GM23338 (cell line): ENCODE results near the gene LSM12. TPM values are rescaled to one million over a fixed set of nuclear protein-coding genes. Genes with fewer than 3 reads are reported as not detected.

Experiments used
- CTCF ChIP-seq, 2 experiments: fragments of 200-600 bp in 1 of 2; sonication (generic) in 1 of 2; conservative IDR thresholded peaks; 2 replicates each; pipeline versions ENCODE4 v1.5.1 to v1.6.1; 2016 to 2017; ENCODE audit warnings: antibody characterized with exemption in 2 of 2, low read depth in 2 of 2, mild to moderate bottlenecking in 2 of 2, moderate library complexity in 1 of 2
- ETS1 ChIP-seq: IDR thresholded peaks from 2 replicates; pipeline ENCODE4 v1.6.1; 2016; ENCODE audit warnings: antibody characterized with exemption
- EZH2 ChIP-seq: fragments of 200-600 bp; sonication (generic); IDR thresholded peaks from one replicate; pipeline ENCODE4 v1.8.0; 2017; ENCODE audit warnings: antibody characterized with exemption, mild to moderate bottlenecking, low read depth; ENCODE audit not compliant: unreplicated experiment
- EZH2phosphoT487 ChIP-seq: fragments of 200-600 bp; sonication (generic); IDR thresholded peaks from one replicate; pipeline ENCODE4 v1.8.1; 2018; ENCODE audit warnings: antibody characterized with exemption; ENCODE audit not compliant: unreplicated experiment
- JUNB ChIP-seq: IDR thresholded peaks from one replicate; pipeline ENCODE4 v1.6.1; 2016; ENCODE audit warnings: antibody characterized with exemption; ENCODE audit not compliant: unreplicated experiment
- NANOG ChIP-seq: IDR thresholded peaks from 2 replicates; pipeline ENCODE4 v1.6.1; 2016; ENCODE audit warnings: antibody characterized with exemption, borderline replicate concordance
- POLR2AphosphoS5 ChIP-seq: IDR thresholded peaks from 2 replicates; pipeline ENCODE4 v1.6.1; 2016; ENCODE audit warnings: antibody characterized with exemption, low read depth
- polyA plus RNA-seq: library from polyadenylated mRNA; unstranded; fragments of >200 nt; fragmentation: Nextera tagmentation; extraction: Ambion mirVana; gene quantifications from 2 replicates; pipeline ENCODE4 v1.2.1, GENCODE V29; 2016
- total RNA-seq: library from RNA; depleted of rRNA; stranded (reverse); fragments of >200 nt; shearing (Covaris generic); gene quantifications from 2 replicates; pipeline ENCODE4 v1.2.3, GENCODE V29; 2014
- TF ChIP-seq, protein P1 (sequence below): fragments of 250-450 bp; sonication (Bioruptor Pico); IDR thresholded peaks from 2 replicates; pipeline ENCODE4 v1.5.0; 2020; ENCODE audit warnings: mild to moderate bottlenecking, moderate library complexity

The LSM12 gene
- total and polyA plus RNA-seq, 2 experiments from 2014 or later, result 72.7 to 241 TPM

DNA sequence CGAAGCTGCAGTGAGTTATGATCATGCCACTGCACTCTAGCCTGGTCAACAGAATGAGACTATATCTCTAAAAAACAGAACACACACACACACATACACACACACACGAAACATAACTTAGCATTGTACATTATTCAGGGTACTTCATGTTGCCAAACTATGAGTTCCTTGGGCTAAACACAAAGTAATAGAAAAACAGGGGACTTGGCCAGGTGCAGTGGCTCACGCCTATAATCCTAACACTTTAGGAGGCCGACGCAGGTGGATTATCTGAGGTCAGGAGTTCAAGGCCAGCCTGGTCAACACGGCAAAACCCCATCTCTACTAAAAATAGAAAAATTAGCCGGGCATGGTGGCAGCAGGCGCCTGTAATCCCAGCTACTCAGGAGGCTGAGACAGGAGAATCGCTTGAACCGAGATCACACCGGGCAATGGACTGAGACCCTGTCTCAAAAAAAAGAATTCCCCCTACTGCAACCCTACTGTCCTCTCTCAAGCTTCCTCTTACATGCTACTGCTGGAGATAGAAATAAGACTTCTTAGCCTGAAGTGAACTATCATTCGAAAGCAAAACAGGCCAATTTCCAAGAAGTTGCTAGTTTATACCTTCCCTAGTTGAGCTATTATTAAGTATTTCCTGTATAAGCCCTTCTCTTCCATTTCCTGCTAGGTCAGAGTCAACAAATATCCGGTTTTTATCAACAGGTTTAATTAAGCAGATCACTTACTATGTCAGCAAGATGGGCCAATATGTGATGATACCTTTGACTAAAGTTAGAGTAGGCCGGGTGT lies 7.2 kb downstream of the LSM12 start (continued):
- TF ChIP-seq, protein P1, sequence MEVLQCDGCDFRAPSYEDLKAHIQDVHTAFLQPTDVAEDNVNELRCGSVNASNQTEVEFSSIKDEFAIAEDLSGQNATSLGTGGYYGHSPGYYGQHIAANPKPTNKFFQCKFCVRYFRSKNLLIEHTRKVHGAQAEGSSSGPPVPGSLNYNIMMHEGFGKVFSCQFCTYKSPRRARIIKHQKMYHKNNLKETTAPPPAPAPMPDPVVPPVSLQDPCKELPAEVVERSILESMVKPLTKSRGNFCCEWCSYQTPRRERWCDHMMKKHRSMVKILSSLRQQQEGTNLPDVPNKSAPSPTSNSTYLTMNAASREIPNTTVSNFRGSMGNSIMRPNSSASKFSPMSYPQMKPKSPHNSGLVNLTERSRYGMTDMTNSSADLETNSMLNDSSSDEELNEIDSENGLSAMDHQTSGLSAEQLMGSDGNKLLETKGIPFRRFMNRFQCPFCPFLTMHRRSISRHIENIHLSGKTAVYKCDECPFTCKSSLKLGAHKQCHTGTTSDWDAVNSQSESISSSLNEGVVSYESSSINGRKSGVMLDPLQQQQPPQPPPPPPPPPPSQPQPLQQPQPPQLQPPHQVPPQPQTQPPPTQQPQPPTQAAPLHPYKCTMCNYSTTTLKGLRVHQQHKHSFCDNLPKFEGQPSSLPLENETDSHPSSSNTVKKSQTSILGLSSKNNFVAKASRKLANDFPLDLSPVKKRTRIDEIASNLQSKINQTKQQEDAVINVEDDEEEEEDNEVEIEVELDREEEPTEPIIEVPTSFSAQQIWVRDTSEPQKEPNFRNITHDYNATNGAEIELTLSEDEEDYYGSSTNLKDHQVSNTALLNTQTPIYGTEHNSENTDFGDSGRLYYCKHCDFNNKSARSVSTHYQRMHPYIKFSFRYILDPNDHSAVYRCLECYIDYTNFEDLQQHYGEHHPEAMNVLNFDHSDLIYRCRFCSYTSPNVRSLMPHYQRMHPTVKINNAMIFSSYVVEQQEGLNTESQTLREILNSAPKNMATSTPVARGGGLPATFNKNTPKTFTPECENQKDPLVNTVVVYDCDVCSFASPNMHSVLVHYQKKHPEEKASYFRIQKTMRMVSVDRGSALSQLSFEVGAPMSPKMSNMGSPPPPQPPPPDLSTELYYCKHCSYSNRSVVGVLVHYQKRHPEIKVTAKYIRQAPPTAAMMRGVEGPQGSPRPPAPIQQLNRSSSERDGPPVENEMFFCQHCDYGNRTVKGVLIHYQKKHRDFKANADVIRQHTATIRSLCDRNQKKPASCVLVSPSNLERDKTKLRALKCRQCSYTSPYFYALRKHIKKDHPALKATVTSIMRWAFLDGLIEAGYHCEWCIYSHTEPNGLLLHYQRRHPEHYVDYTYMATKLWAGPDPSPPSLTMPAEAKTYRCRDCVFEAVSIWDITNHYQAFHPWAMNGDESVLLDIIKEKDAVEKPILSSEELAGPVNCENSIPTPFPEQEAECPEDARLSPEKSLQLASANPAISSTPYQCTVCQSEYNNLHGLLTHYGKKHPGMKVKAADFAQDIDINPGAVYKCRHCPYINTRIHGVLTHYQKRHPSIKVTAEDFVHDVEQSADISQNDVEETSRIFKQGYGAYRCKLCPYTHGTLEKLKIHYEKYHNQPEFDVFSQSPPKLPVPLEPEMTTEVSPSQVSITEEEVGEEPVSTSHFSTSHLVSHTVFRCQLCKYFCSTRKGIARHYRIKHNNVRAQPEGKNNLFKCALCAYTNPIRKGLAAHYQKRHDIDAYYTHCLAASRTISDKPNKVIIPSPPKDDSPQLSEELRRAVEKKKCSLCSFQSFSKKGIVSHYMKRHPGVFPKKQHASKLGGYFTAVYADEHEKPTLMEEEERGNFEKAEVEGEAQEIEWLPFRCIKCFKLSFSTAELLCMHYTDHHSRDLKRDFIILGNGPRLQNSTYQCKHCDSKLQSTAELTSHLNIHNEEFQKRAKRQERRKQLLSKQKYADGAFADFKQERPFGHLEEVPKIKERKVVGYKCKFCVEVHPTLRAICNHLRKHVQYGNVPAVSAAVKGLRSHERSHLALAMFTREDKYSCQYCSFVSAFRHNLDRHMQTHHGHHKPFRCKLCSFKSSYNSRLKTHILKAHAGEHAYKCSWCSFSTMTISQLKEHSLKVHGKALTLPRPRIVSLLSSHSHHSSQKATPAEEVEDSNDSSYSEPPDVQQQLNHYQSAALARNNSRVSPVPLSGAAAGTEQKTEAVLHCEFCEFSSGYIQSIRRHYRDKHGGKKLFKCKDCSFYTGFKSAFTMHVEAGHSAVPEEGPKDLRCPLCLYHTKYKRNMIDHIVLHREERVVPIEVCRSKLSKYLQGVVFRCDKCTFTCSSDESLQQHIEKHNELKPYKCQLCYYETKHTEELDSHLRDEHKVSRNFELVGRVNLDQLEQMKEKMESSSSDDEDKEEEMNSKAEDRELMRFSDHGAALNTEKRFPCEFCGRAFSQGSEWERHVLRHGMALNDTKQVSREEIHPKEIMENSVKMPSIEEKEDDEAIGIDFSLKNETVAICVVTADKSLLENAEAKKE (CRISPR knock-in tag), result no peak
- TF ChIP-seq EZH2 (no peak), NANOG (no peak), CTCF (conservative IDR thresholded peaks at IDR 0.05; ENCODE audit: low read depth in 2 of 2) (no peak), EZH2phosphoT487 (no peak), ETS1 (no peak), JUNB (no peak), POLR2AphosphoS5 (no peak)
